HG03469 (cell line): ENCODE data around the gene CRTAC1.

Source experiments
- ATAC-seq: cut with Tn5 transposase; IDR thresholded peaks from one replicate; pipeline ENCODE4 v1.9.1; 2021; ENCODE audit warnings: mild to moderate bottlenecking, moderate library complexity, moderate number of reproducible peaks; ENCODE audit not compliant: unreplicated experiment

CRTAC1 gene, protein sequence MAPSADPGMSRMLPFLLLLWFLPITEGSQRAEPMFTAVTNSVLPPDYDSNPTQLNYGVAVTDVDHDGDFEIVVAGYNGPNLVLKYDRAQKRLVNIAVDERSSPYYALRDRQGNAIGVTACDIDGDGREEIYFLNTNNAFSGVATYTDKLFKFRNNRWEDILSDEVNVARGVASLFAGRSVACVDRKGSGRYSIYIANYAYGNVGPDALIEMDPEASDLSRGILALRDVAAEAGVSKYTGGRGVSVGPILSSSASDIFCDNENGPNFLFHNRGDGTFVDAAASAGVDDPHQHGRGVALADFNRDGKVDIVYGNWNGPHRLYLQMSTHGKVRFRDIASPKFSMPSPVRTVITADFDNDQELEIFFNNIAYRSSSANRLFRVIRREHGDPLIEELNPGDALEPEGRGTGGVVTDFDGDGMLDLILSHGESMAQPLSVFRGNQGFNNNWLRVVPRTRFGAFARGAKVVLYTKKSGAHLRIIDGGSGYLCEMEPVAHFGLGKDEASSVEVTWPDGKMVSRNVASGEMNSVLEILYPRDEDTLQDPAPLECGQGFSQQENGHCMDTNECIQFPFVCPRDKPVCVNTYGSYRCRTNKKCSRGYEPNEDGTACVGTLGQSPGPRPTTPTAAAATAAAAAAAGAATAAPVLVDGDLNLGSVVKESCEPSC

DNA sequence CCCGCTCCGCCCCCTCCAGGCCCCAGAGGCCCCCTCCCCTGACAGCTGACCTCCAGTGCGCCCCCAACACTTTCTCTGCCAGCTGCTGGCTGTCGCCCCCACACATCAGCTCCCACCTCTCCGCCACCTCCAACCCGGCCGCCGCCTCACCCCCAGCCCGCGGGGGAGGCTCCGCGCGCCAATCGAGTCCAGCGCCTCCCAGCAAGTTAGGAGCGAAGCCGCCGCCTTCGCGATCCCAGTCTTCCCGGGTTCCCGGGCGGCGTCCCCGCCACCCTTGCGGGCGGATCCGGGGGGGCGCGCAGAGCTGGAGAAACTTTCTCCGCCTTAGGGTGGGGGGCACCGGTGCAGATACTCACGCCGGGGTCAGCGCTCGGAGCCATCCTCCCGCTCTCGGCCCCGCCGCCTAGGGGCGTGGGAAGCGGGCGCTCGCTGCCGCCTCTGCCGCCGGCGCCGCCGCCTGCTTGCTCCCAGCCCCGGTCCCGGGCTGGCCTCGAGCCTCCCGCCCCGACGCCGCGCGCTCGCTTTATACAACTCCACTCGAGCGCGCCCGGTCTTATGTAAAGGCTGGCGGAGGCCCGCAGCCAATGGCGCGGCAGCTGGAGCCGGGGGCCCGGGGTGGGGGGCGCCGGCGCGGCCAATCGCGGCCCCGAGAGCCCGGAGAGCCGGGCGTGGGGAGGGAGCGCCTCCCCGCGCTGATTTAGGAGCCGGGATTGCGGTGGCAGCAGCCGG, at the start of gene CRTAC1:
Gene CRTAC1 (minus strand): TSS at position 529 of the 729 bp plus-strand sequence. CDS start 149 bp downstream, at position 380.
- no peak for ATAC-seq

DNA sequence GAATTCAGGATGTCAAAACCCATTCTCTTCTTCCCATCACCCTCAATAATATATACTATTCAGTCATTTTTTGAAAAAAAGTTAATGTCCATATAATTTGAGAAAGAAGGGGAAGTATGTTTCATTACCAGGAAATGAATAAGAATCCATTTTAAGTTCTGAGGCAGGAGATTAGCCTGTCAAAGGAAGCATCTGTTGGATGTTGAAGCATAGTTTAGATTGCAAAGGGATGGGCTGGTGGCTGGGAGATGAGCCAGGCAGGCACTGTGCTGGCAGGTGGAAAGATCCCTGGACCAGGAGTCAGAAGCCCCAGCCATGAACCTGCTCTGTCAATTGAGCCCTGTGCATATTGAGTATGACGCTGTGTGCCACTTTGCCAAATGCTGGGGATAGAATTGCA, 48.4 kb upstream of the CRTAC1 start:
- ATAC-seq: no peak

GRCh38 chr10:98077223-98077622, 46.8 kb upstream of the CRTAC1 start:
- ATAC-seq: no peak

- ATAC-seq: no peak
Measured at GRCh38 chr10:98076086-98076485, 45.7 kb upstream of the CRTAC1 start.

GRCh38 chr10:98074315-98074911, 44.0 kb upstream of the CRTAC1 start:
- ATAC-seq: no peak

DNA sequence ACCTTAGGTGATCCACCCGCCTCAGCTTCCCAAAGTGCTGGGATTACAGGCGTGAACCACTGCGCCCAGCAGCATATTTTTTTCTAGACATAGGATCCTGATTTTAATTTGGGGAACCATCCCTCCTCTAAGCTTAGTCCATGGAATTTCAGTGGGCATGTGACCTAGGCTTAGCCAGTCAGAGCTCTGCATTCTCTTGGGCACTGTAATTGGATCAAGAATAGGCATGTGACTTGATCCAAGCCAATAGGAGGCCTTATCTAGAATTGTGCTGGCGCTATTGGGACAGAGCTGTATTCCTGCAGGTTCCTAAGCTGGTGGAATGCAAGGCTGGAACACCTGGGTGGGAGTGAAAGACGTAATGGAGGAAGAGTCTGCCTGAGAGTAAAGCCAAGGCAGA, 36.7 kb upstream of the CRTAC1 start:
- ATAC-seq: no peak

- ATAC-seq: no peak
Measured at GRCh38 chr10:98063740-98064027, 33.3 kb upstream of the CRTAC1 start.

DNA sequence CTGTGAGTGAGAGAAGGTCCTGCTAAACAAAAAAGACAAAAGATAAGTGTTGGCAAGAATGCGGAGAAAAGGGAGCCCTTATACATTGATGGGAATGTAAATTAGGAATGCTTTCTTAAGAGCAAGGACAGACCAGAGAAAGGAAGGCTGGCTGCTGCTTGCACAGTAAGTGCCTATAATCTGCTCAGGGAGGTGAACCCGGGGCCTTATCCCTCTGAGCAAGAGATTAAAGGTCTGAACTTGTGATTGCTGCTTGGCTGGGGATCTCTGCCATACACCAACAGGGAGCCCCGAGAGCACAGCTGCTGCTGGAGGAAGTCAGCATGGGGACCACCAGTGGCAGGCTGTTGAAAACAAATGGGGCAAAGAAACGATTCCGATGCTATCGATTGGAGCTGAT, 32.0 kb upstream of the CRTAC1 start:
- ATAC-seq: no peak

GRCh38 chr10:98060079-98060478, 29.7 kb upstream of the CRTAC1 start:
- ATAC-seq: no peak

DNA sequence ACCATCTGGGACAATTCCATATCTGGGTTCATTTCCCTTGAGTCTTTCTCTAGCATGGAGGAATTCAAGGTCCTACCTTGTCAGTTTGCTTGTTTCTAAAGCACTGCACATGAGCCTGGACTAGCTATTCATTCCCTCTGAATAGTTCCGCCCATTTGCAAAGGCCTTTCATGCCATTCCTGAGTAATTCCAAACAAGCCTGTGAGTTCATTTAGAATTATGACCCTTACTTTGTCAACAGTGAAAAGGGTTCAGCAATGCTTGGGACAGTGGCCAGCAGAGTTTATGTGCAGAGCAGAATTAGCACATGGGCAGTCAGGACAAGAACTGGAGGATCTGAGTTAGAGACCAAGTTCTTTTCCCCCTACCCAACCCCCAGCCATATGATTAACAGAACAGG, 27.9 kb upstream of the CRTAC1 start:
- ATAC-seq: no peak

- ATAC-seq: no peak
Measured at GRCh38 chr10:98055841-98056516, 25.6 kb upstream of the CRTAC1 start.

DNA sequence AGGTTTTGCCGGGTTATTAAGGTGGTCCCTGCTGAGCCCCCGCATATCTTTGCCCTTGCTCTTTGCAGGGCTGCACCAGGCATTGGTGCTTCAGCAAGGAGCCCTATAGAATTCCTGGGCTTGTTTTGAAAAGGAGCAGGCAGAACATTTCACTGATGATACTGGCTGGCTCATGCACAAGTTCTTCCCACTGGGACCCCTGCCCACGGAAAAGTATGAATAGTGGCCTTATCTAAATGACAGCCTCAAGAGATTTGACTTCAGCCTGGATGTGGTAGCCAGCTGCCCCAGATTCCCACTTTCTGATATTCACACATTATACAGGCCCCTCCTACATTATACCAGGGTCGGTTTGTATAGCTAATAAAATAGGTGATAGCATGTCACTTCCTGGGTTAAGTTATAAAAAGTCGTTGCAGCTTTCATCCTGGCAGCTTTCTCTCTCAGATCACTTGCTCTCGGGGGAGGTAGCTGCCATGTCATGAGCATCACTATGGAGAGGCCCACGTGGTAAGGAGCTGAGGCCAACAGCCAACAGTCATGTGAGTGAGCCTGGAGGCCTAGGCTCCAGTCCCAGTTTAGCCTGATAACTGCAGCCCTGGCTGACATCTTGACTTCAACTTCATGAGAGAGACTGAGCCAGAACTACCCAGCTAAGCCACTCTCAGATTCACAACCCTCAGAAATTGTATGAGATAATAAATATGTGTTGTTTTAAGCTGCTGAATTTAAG, 16.8 kb upstream of the CRTAC1 start:
- ATAC-seq: no peak

DNA sequence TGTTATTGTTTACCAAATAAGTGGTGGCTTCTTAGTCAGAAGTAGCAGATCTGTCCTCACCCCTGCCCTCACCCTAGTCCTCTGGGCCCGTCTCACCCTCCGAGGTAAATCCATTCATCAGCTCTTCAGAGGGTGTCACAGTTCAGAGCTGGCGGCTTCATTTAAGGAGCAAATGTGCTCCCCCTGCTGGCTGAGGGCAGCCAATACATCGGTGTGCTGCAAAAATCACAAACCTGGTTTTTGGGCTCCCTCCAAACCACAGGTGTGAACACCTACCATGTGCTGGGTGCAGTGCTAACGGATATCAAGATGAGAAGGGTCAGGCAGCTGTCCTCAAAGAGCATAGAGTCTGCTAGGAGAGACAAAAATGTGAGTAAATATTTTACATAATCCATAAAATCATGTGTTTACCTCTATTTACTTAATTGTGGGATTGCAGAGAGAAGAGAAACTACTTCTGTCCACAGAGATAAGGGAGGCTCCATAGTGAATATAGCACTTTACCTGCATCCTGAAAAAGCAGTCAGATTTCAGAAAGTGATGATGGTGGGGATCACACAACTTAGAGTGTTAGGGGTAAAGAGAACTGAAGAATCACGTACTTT, 15.5 kb upstream of the CRTAC1 start:
- ATAC-seq: no peak

DNA sequence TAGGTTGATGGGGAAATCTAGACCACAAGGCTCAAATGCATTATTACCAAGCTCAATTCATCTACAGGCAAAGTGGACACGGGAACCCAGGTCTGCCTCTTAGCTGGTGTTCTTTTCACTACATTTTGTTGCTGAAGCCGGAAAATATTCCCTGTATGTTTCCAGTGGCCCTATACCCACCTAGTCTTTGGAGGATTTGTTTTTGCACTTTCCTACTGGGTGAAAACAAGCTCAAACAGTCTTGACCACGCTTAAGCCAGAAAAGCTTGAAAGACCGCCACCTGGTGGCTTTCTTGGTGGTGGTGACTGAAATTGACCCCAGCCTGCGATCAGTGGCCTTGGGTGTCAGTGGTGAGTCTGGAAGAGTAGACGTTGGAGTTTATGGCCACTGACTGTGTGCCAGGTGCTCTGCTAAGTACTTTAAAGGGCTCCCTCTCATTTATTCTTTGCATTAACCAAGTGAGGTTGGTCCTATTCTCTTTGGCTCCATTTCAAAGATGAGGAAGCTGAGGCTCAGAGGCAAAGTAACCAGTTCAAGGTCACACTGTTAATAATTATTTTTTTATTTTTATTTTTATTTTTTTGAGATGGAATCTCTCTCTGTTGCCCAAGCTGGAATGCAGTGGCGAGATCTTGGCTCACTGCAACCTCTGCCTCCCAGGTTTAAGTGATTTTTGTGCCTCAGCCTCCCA, 11.1 kb upstream of the CRTAC1 start:
- no peak for ATAC-seq

GRCh38 chr10:98039690-98040381, 9.4 kb upstream of the CRTAC1 start:
- ATAC-seq: no peak

- no peak for ATAC-seq
Measured at GRCh38 chr10:98038288-98038687, 7.9 kb upstream of the CRTAC1 start.

DNA sequence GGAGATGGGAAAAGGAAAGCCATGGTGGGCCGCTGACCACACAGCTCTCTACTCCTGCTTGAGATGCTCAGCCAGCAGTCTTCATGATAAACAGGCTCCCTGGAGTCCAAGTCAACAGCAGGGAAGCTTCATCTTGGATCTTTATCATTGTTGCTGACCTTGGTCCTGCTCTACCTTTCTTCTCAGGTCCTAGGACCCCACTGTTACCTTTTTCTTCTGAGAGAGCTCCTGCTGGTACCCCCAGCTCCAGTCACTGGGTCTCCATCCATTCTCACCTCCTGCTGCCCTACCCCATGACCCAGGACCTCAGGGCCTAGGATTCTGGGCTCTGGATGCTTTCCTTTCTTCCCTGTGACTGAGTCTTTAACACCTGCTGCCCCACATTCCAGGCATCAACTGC, 5.2 kb upstream of the CRTAC1 start:
- no peak for ATAC-seq

GRCh38 chr10:98033515-98033914, 3.1 kb upstream of the CRTAC1 start:
- no peak for ATAC-seq

DNA sequence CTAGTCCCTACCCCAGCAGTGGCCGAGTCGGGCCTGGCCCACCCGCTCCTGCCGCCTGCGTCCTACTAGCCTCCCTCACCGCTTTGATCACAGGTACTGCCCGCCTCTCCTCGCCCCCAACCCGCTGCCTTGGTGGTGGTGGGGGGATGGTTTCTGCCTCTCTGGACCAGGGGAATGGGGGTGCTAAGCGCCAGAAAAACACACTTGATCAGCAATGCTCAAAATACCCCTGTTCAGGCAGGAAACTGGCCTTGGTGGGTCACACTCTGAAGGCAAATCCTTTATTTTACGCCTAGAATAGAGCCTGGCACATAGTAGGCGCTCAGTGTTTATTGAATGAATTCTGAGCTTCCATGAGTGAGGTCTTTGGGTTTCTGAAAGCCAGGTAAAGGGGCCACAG, 1.0 kb upstream of the CRTAC1 start:
- ATAC-seq: no peak
